Erythroblast (primary cell): ENCODE results near the gene ITGA5.

ENCODE experiments used
- GATA1 ChIP-seq: IDR thresholded peaks from 2 replicates; pipeline ENCODE4 v1.6.1; 2011; ENCODE audit warnings: low read depth, mild to moderate bottlenecking, control low read depth, low read length, moderate library complexity
- POLR2A ChIP-seq: IDR thresholded peaks from 2 replicates; pipeline ENCODE4 v1.6.1; 2011; ENCODE audit warnings: mild to moderate bottlenecking, low read length

GRCh38 chr12:54405573-54405972 is 13.5 kb downstream of the ITGA5 start:
- TF ChIP-seq POLR2A, result no peak
- TF ChIP-seq GATA1, result no peak
